ENCODE results near the gene MPP7. TPM values are rescaled to one million over a fixed set of nuclear protein-coding genes. Genes with fewer than 3 reads are reported as not detected.

The MPP7 gene
- total RNA-seq, 1 donor from 2014 or later, result 11.8 TPM

DNA sequence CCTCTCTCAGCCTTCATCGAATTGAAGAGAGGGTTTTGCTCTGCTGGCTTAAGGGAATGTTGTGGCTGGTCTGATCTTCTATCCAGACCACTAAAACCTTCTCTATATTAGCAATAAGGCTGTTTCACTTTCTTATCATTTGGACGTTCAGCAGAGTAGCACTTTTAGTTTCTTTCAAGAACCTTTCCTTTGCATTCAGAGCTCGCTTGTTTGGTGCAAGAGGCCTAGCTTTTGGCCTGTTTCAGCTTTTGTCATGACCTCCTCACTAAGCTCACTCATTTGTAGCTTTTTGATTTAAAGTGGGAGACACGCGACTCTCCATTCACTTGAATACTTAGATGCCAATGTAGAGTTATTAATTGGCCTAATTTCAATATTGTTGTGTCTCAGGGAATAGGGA is 3.9 kb downstream of the MPP7 start:
- TF ChIP-seq, protein P1, sequence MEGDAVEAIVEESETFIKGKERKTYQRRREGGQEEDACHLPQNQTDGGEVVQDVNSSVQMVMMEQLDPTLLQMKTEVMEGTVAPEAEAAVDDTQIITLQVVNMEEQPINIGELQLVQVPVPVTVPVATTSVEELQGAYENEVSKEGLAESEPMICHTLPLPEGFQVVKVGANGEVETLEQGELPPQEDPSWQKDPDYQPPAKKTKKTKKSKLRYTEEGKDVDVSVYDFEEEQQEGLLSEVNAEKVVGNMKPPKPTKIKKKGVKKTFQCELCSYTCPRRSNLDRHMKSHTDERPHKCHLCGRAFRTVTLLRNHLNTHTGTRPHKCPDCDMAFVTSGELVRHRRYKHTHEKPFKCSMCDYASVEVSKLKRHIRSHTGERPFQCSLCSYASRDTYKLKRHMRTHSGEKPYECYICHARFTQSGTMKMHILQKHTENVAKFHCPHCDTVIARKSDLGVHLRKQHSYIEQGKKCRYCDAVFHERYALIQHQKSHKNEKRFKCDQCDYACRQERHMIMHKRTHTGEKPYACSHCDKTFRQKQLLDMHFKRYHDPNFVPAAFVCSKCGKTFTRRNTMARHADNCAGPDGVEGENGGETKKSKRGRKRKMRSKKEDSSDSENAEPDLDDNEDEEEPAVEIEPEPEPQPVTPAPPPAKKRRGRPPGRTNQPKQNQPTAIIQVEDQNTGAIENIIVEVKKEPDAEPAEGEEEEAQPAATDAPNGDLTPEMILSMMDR (conservative IDR thresholded peaks at IDR 0.05), result no peak
- H3K27me3 Mint-ChIP-seq, result peaks cover 4% of the 10 kb centered on the region
- H3K9me3 Mint-ChIP-seq, result no peaks in the 10 kb centered on the region
- H3K4me1 Mint-ChIP-seq (ENCODE audit: unreplicated experiment), result peaks cover 13% of the 10 kb centered on the region
- H3K36me3 Mint-ChIP-seq, result no peaks in the 10 kb centered on the region
- H3K4me3 Mint-ChIP-seq, result no peak overlapping the region
- no peak for DNase-seq (ENCODE audit: extremely low spot score, unreplicated experiment)
- no peak overlapping the region for H3K27ac Mint-ChIP-seq

DNA sequence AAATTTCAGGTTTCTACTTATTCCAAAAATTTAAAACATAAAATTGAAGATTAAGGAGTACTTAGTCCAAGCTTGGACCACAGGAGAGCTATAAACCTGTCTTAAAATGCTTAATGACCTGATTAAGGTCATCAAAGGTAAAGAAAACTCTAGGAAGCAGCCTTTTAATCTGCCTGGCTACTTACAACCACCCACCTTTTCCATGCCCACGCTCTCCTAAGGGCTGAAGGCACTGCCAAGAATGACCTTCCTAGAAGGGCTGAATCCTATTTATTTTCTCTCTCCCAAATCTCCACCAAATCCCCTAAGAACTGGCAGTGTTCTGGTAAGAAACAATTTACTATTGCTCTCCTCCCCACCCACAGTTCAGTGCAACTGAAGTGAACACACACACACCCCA is 6.8 kb downstream of the MPP7 start:
- Mint-ChIP-seq H3K9me3 (peaks cover 6% of the 10 kb centered on the region), H3K4me1 (ENCODE audit: unreplicated experiment) (peaks cover 12% of the 10 kb centered on the region), H3K4me3 (no peak overlapping the region), H3K27me3 (no peaks in the 10 kb centered on the region), H3K27ac (peak overlapping the region; percentile 31), H3K36me3 (peaks cover 8% of the 10 kb centered on the region)
- DNase-seq (ENCODE audit: extremely low spot score, unreplicated experiment), result no peak
- TF ChIP-seq, protein P1 (conservative IDR thresholded peaks at IDR 0.05), result no peak

DNA sequence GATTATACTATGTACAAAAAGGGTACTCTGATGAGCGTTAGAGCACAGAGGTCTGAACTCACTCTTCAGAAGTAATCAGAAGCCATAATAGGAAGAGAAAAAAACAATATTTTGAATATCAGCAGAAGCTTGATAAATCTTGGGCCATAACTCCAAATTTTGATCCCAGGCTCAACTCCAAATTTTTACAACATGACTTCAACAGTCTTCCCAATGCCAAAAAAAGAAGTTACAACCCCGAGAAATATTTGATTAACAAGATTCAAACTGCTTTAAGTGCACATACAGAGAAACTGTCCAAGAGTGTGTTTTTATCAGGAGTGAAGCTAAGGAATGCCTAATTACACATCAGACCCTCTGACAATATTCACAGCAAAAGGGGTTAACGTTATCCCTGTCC is 7.5 kb downstream of the MPP7 start:
- Mint-ChIP-seq H3K27ac (no peak overlapping the region), H3K9me3 (peaks cover 6% of the 10 kb centered on the region), H3K4me1 (ENCODE audit: unreplicated experiment) (peaks cover 12% of the 10 kb centered on the region), H3K36me3 (peaks cover 8% of the 10 kb centered on the region), H3K27me3 (no peaks in the 10 kb centered on the region), H3K4me3 (no peak overlapping the region)
- TF ChIP-seq, protein P1 (conservative IDR thresholded peaks at IDR 0.05), result no peak
- no peak for DNase-seq (ENCODE audit: extremely low spot score, unreplicated experiment)

DNA sequence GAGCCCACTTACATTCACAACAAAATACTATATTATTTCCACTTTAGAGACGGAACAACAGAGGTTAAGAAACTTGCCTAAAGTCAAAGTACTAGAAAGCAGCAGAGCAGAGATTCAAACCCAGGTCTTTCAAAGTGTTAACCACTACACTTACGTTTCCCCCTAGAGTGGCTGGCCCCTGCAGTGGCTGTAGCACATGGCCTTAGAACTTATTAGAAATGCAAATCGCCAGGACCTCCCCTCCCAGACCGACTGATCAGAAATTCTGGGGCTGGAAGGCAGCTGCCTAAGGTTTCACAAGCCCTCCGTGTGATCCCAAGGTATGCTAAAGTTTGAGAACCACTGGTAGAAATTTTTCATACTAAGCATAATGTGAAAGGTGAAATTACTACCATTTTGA is 8.1 kb downstream of the MPP7 start:
- TF ChIP-seq, protein P1 (conservative IDR thresholded peaks at IDR 0.05), result no peak
- H3K4me3 Mint-ChIP-seq, result no peak overlapping the region
- peaks cover 12% of the 10 kb centered on the region for H3K4me1 Mint-ChIP-seq (ENCODE audit: unreplicated experiment)
- H3K27ac Mint-ChIP-seq, result no peak overlapping the region
- peaks cover 8% of the 10 kb centered on the region for H3K36me3 Mint-ChIP-seq
- no peak for DNase-seq (ENCODE audit: extremely low spot score, unreplicated experiment)
- no peaks in the 10 kb centered on the region for H3K27me3 Mint-ChIP-seq
- peaks cover 6% of the 10 kb centered on the region for H3K9me3 Mint-ChIP-seq

DNA sequence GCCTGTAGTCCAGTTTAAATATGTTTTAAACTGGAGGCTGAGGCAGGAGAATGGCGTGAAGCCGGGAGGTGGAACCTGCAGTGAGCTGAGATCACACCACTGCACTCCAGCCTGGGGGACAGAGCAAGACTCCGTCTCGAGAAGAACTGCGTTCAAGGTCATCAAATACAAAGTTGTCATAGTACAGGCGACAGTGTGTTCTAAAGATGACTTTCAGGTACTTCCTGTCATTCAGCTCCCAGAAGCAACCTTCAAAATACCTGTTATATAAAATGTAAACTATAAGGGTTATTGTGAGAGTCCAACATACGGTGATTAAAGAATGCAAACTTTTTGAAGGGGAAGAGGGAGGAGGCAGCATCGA is 8.7 kb downstream of the MPP7 start:
- Mint-ChIP-seq H3K27me3 (no peaks in the 10 kb centered on the region), H3K4me1 (ENCODE audit: unreplicated experiment) (peaks cover 12% of the 10 kb centered on the region), H3K27ac (peak overlapping the region; percentile 59), H3K9me3 (peaks cover 6% of the 10 kb centered on the region), H3K36me3 (peaks cover 8% of the 10 kb centered on the region), H3K4me3 (no peak overlapping the region)
- TF ChIP-seq, protein P1 (conservative IDR thresholded peaks at IDR 0.05), result no peak
- DNase-seq (ENCODE audit: extremely low spot score, unreplicated experiment), result no peak
